ENCODE results near the gene TTC39B.

GRCh38 chr9:15220658-15221318 lies 86.2 kb downstream of the TTC39B start:
- TF ChIP-seq EP300 (IDR thresholded peaks at IDR 0.05) (no peak), POLR2A (IDR thresholded peaks at IDR 0.05) (no peak), CTCF (IDR thresholded peaks at IDR 0.05) (no peak)
